Epithelial cell of esophagus (primary cell): ENCODE data around the gene KCNT2.
A peak's percentile ranks its signal among the peaks of the same experiment; 100 is the strongest.

Experiments used
- DNase-seq: peaks from one replicate; pipeline ENCODE4 v3.0.0; 2010; ENCODE audit warnings: low read depth
- H3K4me3 ChIP-seq: 2 replicates; pipeline ENCODE4 v1.5.1; 2011; ENCODE audit warnings: mild to moderate bottlenecking, low read length, control low read depth
- TF ChIP-seq, protein P1 (sequence below): IDR thresholded peaks from 2 replicates; pipeline ENCODE4 v1.5.1; 2011; ENCODE audit warnings: low read depth, mild to moderate bottlenecking, low read length, control low read depth, inconsistent platforms; ENCODE audit not compliant: insufficient read depth; ENCODE audit errors: missing control alignments

Gene KCNT2

GRCh38 chr1:196367838-196368237 is 240.4 kb downstream of the KCNT2 start:
- TF ChIP-seq, protein P1, sequence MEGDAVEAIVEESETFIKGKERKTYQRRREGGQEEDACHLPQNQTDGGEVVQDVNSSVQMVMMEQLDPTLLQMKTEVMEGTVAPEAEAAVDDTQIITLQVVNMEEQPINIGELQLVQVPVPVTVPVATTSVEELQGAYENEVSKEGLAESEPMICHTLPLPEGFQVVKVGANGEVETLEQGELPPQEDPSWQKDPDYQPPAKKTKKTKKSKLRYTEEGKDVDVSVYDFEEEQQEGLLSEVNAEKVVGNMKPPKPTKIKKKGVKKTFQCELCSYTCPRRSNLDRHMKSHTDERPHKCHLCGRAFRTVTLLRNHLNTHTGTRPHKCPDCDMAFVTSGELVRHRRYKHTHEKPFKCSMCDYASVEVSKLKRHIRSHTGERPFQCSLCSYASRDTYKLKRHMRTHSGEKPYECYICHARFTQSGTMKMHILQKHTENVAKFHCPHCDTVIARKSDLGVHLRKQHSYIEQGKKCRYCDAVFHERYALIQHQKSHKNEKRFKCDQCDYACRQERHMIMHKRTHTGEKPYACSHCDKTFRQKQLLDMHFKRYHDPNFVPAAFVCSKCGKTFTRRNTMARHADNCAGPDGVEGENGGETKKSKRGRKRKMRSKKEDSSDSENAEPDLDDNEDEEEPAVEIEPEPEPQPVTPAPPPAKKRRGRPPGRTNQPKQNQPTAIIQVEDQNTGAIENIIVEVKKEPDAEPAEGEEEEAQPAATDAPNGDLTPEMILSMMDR: no peak
- no peak overlapping the region for H3K4me3 ChIP-seq
- DNase-seq: no peak

DNA sequence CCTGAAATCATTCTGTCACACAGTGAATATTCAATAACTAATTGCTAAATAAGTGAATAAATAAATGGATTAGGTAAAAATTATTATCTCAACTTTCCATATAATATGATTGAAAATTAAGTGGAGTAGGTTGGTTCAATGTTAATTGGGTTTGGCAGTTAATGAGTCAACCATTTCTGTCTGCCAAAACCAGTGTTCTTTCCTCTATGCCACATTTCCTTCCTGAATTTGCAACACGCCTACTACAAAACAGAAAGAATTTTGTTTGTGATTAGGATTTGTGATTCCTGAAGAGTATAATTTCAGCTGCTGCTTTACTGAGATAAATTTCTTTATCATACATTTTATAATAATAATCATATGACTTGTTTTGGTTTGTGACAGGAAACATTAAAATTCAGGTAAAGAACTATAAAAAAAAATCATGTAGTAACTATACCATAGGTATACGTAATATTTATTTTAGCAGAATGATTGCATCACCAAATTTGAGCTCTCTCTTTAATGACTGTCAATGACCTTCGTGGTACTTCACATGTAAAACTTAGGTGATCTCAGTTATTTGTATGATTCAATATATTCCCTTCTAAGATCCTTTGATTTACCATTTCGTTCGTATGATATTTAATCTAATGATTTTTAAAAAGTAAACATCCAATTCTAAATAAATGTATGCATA is 241.3 kb downstream of the KCNT2 start:
- DNase-seq: peak; percentile 6

GRCh38 chr1:196361112-196361714 is 247.0 kb downstream of the KCNT2 start:
- peak; percentile 84 for DNase-seq
- TF ChIP-seq, protein P1: no peak
- H3K4me3 ChIP-seq: no peak overlapping the region

More for the DNA sequence above, 241.3 kb downstream of the KCNT2 start:
- TF ChIP-seq, protein P1: no peak
- no peak overlapping the region for H3K4me3 ChIP-seq

DNA sequence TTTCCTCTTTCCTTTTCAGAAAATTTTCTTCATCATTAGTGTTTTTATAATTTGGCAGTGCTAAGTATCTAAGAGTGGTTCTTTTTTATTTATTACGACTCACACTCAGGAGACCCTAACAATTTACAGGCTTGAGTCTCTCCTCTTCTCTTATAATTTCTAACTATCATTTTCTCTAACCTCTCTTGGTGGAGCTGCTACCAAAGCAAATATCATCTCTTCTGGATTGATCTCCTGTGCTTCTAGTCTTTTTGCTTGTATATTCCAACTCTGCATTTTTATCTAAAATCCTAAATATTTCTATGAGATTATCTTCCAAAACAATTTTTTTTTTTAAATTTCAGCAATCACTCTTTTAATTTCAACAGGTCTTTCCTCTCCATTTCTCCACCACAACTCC is 250.3 kb downstream of the KCNT2 start:
- DNase-seq: no peak
- TF ChIP-seq, protein P1: no peak
- no peak overlapping the region for H3K4me3 ChIP-seq

DNA sequence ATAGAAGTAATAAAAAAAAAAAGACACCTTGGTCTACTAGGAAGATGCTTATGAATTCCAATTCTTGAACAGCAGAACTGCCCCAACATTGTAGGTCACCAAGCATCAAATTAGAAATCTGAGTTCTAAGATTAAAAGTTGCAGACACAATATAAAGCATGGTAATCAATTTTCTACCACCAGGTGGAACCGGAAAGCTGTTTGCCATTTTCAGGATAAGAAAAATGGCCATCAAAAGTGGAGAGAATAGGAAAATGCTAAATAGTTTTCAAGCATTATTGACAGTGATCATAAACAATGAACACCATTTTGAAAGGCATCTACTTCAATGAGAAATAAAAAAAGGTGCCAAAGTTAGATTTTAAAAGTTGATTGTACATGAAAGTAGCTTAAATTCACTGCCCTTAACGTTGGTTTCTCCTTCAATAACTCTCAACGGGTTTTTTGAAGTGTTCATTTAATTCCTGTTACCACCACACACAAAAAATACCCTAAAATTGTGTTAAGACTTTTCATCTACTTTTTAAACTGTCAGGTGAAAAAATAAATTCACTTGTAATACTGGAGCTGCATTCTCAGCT is 252.9 kb downstream of the KCNT2 start:
- DNase-seq: peak; percentile 50
- no peak overlapping the region for H3K4me3 ChIP-seq
- TF ChIP-seq, protein P1: peak; percentile 64

DNA sequence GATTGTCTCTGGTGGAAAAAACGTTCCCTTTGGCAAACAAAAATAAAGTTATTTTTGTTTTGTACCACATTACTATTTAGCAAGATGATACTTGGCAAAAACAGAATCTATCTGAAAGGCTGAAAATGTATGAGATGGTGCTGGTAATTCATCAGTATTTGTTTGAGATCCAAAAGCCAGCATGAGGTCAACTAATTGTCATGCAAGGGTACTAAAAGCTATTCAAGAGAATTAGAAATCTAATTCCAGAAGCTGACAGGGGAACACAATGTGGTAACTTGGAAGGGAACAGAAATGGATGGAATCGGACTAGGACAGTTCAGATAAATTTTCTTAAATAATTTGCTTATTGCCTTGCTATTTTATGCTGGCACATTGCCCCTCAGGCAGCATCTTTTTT is 263.8 kb downstream of the KCNT2 start:
- H3K4me3 ChIP-seq: no peak overlapping the region
- TF ChIP-seq, protein P1: no peak
- DNase-seq: no peak

DNA sequence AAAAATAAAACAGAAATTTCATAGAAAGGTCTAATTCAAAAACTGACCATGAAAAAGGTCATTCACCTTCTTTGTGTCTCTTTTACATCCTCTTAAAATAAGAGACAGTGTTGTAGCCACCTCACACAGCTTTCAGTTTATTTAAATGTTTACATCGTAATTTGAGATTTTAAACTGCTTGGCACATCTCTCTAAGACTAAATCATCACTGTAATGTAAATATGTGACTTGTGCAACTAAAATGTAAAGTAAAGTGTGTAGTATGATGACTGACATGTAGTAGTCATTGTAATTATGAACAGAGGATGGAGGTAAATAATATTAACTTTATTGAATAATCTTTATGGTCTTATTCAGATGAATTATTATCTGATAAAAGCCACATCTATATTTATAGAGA is 283.9 kb downstream of the KCNT2 start:
- TF ChIP-seq, protein P1: no peak
- no peak overlapping the region for H3K4me3 ChIP-seq
- DNase-seq: peak; percentile 38
